BLaER1 treated with 17β-estradiol and CSF1 and Interleukin-3, amounts not matched to agents 10 nM and 100 nM (cell line): ENCODE data around the gene FRY.

Experiments
- H3K27ac ChIP-seq, 11 experiments: shearing (Covaris generic); formaldehyde crosslinking; 2 replicates each; pipeline ENCODE4 v1.8.1; 2022
- H3K27me3 ChIP-seq, 11 experiments: shearing (Covaris generic); formaldehyde crosslinking; 2 replicates each; pipeline ENCODE4 v1.8.1; 2022
- H3K36me3 ChIP-seq, 11 experiments: shearing (Covaris generic); formaldehyde crosslinking; 2 replicates each; pipeline ENCODE4 v1.8.1; 2022
- H3K4me1 ChIP-seq, 10 experiments: shearing (Covaris generic); formaldehyde crosslinking; 2 replicates each; pipeline ENCODE4 v1.8.1; 2022
- H3K4me2 ChIP-seq, 11 experiments: shearing (Covaris generic); formaldehyde crosslinking; 2 replicates each; pipeline ENCODE4 v1.8.1; 2022
- H3K4me3 ChIP-seq, 10 experiments: shearing (Covaris generic); formaldehyde crosslinking; 2 replicates each; pipeline ENCODE4 v1.8.1; 2022
- H3K9ac ChIP-seq, 11 experiments: shearing (Covaris generic); formaldehyde crosslinking; 2 replicates each; pipeline ENCODE4 v1.8.1; 2022
- H3K9me3 ChIP-seq, 11 experiments: shearing (Covaris generic); formaldehyde crosslinking; replicated peaks in 1 of 11; 2 replicates each; pipeline ENCODE4 v1.8.1; 2022
- H4K20me1 ChIP-seq, 11 experiments: shearing (Covaris generic); formaldehyde crosslinking; 2 replicates each; pipeline ENCODE4 v1.8.1; 2022
- Cebpa-rat ChIP-seq, 11 experiments: shearing (Covaris generic); IDR thresholded peaks; 2 replicates each; pipeline ENCODE4 v1.8.1; 2022

FRY gene

GRCh38 chr13:32117701-32118100 lies 86.1 kb downstream of the FRY start:
- TF ChIP-seq Cebpa-rat (IDR thresholded peaks at IDR 0.05): no peak
- Histone ChIP-seq H3K9me3 (peaks cover 0 to 20% (median 8%) of the 10 kb centered on the region in 11 experiments; a peak in 15 of 22 replicates), H3K36me3 (0 out of 22 replicates have a peak, but pooled peaks cover 0 to 3% (median 0%) of the 10 kb centered on the region in 11 experiments), H3K4me2 (peak overlapping the region in 7 of 11 experiments; percentile 7 to 82 (median 68); a peak in 14 of 22 replicates), H3K4me1 (peaks cover 0 to 65% (median 36%) of the 10 kb centered on the region in 10 experiments; a peak in 14 of 20 replicates), H3K4me3 (no peak overlapping the region), H4K20me1 (no peaks in the 10 kb centered on the region), H3K27me3 (no peaks in the 10 kb centered on the region), H3K9ac (peak overlapping the region in 3 of 11 experiments; percentile 9 to 64 (median 45); a peak in 3 of 22 replicates), H3K27ac (peak overlapping the region in 8 of 11 experiments; percentile 9 to 87 (median 70); a peak in 13 of 22 replicates)

DNA sequence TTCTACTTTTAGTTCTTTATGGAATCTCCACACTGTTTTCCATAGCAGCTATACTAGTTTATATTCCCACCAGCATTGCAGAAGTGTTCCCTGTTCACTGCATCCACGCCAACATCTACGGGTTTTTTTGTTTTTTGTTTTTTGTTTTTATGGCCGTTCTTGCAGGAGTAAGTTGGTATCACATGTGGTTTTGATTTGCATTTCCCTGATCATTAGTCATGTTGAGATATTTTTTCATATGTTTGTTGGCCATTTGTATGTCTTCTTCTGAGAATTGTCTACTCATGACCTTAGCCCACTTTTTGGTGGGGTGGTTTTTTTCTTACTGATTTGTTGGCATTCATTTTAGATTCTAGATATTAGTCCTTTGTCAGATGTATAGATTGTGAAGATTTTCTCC lies 89.7 kb downstream of the FRY start:
- H3K4me2 ChIP-seq: no peak overlapping the region
- H3K4me3 ChIP-seq: no peak overlapping the region
- H3K36me3 ChIP-seq: 0 out of 22 replicates have a peak, but pooled peaks cover 0 to 3% (median 0%) of the 10 kb centered on the region in 11 experiments
- no peak for TF ChIP-seq Cebpa-rat (IDR thresholded peaks at IDR 0.05)
- no peak overlapping the region for H3K27ac ChIP-seq
- H3K9me3 ChIP-seq: peaks cover 0 to 22% (median 8%) of the 10 kb centered on the region in 11 experiments; a peak in 15 of 22 replicates
- no peaks in the 10 kb centered on the region for H4K20me1 ChIP-seq
- H3K27me3 ChIP-seq: no peaks in the 10 kb centered on the region
- H3K9ac ChIP-seq: no peak overlapping the region
- H3K4me1 ChIP-seq: peaks cover 0 to 34% (median 15%) of the 10 kb centered on the region in 10 experiments; a peak in 14 of 20 replicates

DNA sequence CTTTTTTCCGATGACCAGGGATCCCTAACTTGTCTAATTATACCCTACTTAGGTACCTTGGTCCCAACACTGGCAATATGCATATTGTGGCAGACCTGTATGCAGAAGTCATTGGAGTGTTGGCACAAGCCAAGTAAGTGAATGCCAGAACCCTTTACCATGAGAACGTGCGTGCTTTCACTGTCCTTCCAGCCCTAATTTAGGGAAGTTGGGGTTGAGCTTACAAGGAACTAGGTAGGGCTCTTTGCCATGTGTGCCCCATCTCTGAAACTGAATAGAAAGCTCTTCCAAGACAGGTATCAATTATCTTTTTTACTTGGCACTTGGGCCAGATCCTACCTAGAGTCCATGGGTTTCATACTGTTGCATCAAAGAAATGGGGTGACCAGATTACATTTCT lies 93.2 kb downstream of the FRY start:
- Histone ChIP-seq H3K4me3 (no peak overlapping the region), H3K4me1 (peaks cover 0 to 10% (median 0%) of the 10 kb centered on the region in 10 experiments; a peak in 2 of 20 replicates), H4K20me1 (no peaks in the 10 kb centered on the region), H3K27me3 (no peaks in the 10 kb centered on the region), H3K9ac (no peak overlapping the region), H3K27ac (no peak overlapping the region), H3K4me2 (peak overlapping the region in 1 of 11 experiments; percentile 16; a peak in 1 of 22 replicates), H3K9me3 (peaks cover 0 to 20% (median 8%) of the 10 kb centered on the region in 11 experiments; a peak in 15 of 22 replicates), H3K36me3 (no peaks in the 10 kb centered on the region)
- no peak for TF ChIP-seq Cebpa-rat (IDR thresholded peaks at IDR 0.05)

DNA sequence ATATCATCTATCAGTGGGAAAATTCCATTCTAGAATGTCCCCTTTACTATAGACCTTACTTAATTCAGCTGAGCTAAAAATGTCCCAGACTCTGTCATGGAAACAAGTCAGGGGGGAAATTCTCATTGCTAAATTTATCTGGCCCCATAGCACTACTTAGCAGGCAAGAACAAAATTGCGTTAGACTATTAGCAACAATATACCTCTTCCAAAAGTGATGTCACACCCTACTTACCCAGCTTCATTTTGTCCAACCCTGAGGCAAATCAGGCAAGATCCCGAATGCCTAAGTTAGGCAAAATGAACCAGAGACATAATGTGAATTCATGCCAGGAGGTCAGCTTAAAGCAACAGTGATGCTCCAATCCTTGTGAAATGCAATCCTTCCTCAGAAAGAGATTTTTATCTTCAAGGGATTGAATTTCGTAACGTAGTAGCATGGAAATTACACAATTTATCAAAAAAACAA lies 93.7 kb downstream of the FRY start:
- H3K4me2 ChIP-seq: peak overlapping the region in 1 of 11 experiments; percentile 16; a peak in 1 of 22 replicates

GRCh38 chr13:32125751-32126150 lies 94.2 kb downstream of the FRY start:
- no peak for TF ChIP-seq Cebpa-rat (IDR thresholded peaks at IDR 0.05)
- H3K4me2 ChIP-seq: no peak overlapping the region

More for the DNA sequence above, 93.7 kb downstream of the FRY start:
- TF ChIP-seq Cebpa-rat (IDR thresholded peaks at IDR 0.05): no peak
- no peaks in the 10 kb centered on the region for H3K27me3 ChIP-seq
- no peaks in the 10 kb centered on the region for H3K36me3 ChIP-seq
- H3K27ac ChIP-seq: no peak overlapping the region
- peaks cover 0 to 20% (median 8%) of the 10 kb centered on the region in 11 experiments; a peak in 15 of 22 replicates for H3K9me3 ChIP-seq
- no peak overlapping the region for H3K4me3 ChIP-seq
- no peaks in the 10 kb centered on the region for H4K20me1 ChIP-seq
- peaks cover 0 to 10% (median 0%) of the 10 kb centered on the region in 10 experiments; a peak in 2 of 20 replicates for H3K4me1 ChIP-seq
- H3K9ac ChIP-seq: no peak overlapping the region

DNA sequence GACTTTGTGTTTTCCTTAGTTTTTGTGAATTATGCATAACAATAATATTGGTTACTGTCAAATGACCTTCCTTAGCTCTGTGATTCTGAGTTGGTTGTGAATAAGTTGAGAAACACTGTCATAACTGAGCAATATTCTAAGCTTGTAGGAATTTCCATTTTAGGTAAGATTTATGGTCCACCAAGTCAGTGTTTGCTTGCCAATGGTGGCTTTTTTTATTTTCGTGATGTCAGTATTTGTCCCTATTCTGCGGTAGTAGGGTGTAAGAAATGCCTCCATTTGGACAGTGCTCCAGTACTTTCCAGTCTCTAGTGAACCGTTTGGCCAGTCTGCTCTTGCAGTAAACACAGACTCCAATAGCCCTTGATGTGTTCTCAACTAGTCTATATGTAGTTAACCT lies 94.7 kb downstream of the FRY start:
- TF ChIP-seq Cebpa-rat (IDR thresholded peaks at IDR 0.05): no peak
- Histone ChIP-seq H3K27ac (no peak overlapping the region), H4K20me1 (no peaks in the 10 kb centered on the region)

More at GRCh38 chr13:32125751-32126150, 94.2 kb downstream of the FRY start:
- Histone ChIP-seq H3K4me3 (no peak overlapping the region), H3K9me3 (peaks cover 0 to 20% (median 8%) of the 10 kb centered on the region in 11 experiments; a peak in 15 of 22 replicates), H3K27ac (no peak overlapping the region), H3K4me1 (peaks cover 0 to 10% (median 0%) of the 10 kb centered on the region in 10 experiments; a peak in 2 of 20 replicates), H3K9ac (no peak overlapping the region), H4K20me1 (no peaks in the 10 kb centered on the region), H3K36me3 (no peaks in the 10 kb centered on the region), H3K27me3 (no peaks in the 10 kb centered on the region)

GRCh38 chr13:32126756-32127155 lies 95.2 kb downstream of the FRY start:
- Histone ChIP-seq H3K27ac (no peak overlapping the region), H3K9ac (no peak overlapping the region), H3K4me1 (peaks cover 0 to 10% (median 0%) of the 10 kb centered on the region in 10 experiments; a peak in 2 of 20 replicates), H3K4me2 (no peak overlapping the region), H3K4me3 (no peak overlapping the region), H3K27me3 (no peaks in the 10 kb centered on the region), H4K20me1 (no peaks in the 10 kb centered on the region), H3K9me3 (peaks cover 0 to 19% (median 8%) of the 10 kb centered on the region in 11 experiments; a peak in 15 of 22 replicates), H3K36me3 (no peaks in the 10 kb centered on the region)
- TF ChIP-seq Cebpa-rat (IDR thresholded peaks at IDR 0.05): no peak

More for the DNA sequence above, 94.7 kb downstream of the FRY start:
- Histone ChIP-seq H3K4me3 (no peak overlapping the region), H3K9me3 (peaks cover 0 to 20% (median 8%) of the 10 kb centered on the region in 11 experiments; a peak in 15 of 22 replicates), H3K4me1 (peaks cover 0 to 10% (median 0%) of the 10 kb centered on the region in 10 experiments; a peak in 2 of 20 replicates), H3K27me3 (no peaks in the 10 kb centered on the region), H3K4me2 (no peak overlapping the region), H3K9ac (no peak overlapping the region), H3K36me3 (no peaks in the 10 kb centered on the region)

GRCh38 chr13:32127691-32128090 lies 96.1 kb downstream of the FRY start:
- H3K9ac ChIP-seq: no peak overlapping the region
- peaks cover 0 to 10% (median 0%) of the 10 kb centered on the region in 10 experiments; a peak in 2 of 20 replicates for H3K4me1 ChIP-seq
- no peaks in the 10 kb centered on the region for H3K27me3 ChIP-seq
- H3K9me3 ChIP-seq: peaks cover 0 to 10% (median under 1%) of the 10 kb centered on the region in 11 experiments; a peak in 11 of 22 replicates
- no peak overlapping the region for H3K4me3 ChIP-seq
- TF ChIP-seq Cebpa-rat (IDR thresholded peaks at IDR 0.05): no peak
- no peak overlapping the region for H3K4me2 ChIP-seq
- no peak overlapping the region for H3K27ac ChIP-seq
- no peaks in the 10 kb centered on the region; a peak in 1 of 22 replicates for H3K36me3 ChIP-seq
- H4K20me1 ChIP-seq: no peaks in the 10 kb centered on the region

DNA sequence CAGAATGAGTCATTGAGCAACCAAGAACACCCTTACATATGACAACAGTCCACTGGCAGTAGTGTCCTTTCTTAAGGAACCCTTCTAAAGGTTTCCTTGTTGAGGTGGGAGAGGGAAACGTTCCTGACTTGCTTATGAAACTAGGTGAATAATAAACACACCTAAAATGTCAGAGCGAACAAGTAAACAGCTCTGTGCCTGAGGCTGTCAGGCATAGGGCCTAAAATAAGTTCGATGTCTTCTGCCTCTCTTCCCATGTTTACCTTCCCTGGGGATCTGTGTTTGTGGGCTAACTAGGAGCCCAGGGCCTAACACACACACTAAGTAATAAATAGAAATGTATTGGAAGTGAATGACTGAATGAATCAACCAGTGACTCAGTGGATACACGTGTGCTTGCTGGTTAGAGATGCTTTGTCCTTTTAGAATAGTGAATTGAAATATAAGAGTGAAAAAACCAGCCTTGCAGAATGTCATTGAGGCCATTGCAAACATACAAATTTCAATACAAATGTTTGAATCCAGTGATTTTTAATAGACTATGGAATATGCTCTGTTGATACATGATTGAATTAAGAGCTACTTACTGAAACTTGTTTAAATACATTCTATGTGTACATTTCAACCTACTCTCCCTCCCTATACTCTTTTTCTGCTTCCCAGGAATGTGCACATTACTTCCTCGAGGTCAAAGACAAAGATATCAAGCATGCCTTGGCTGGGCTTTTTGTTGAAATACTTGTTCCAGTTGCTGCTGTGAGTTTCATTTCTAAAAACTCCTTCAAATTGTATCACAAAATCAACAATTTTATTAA lies 102.9 kb downstream of the FRY start:
- no peak overlapping the region for H3K27ac ChIP-seq
- H4K20me1 ChIP-seq: no peaks in the 10 kb centered on the region
- H3K4me2 ChIP-seq: no peak overlapping the region
- no peak overlapping the region for H3K9ac ChIP-seq
- H3K36me3 ChIP-seq: no peaks in the 10 kb centered on the region; a peak in 1 of 22 replicates
- H3K4me3 ChIP-seq: no peak overlapping the region
- no peaks in the 10 kb centered on the region for H3K4me1 ChIP-seq
- H3K27me3 ChIP-seq: no peaks in the 10 kb centered on the region
- no peak for TF ChIP-seq Cebpa-rat (IDR thresholded peaks at IDR 0.05)
- H3K9me3 ChIP-seq: no peaks in the 10 kb centered on the region
